CD4-positive, alpha-beta T cell (primary cell): Measurements from ENCODE around the gene DCLK1. TPM values are rescaled to one million over a fixed set of nuclear protein-coding genes. Genes with fewer than 3 reads are reported as not detected.

ENCODE experiments used
- ATAC-seq: fragments of 200-7000 bp; cut with Tn5 transposase; one replicate; pipeline ENCODE4 v1.10.0; 2022; ENCODE audit warnings: mild to moderate bottlenecking; ENCODE audit not compliant: poor library complexity
- CTCF ChIA-PET: fragments of 350-600 bp; sonication (Branson Sonifier 250); formaldehyde crosslinking; loops from one replicate; lab custom pipeline; 2021; ENCODE audit warnings: antibody characterized with exemption, inconsistent platforms; lab: Charles Lee
- POLR2A ChIA-PET: fragments of 350-600 bp; sonication (Branson Sonifier 250); formaldehyde crosslinking; loops from one replicate; lab custom pipeline; 2021; ENCODE audit warnings: antibody characterized with exemption, inconsistent platforms; lab: Charles Lee
- DNase-seq, 14 experiments: peaks; one replicate each; pipeline ENCODE4 v3.0.0-alpha.2; 2013 to 2020; ENCODE audit warnings: mixed read lengths in 2 of 14
- H3K27ac ChIP-seq, 2 donors: one replicate each; pipeline versions ENCODE4 v1.5.1 to v1.7.0; 2013; ENCODE audit warnings: low read length in 2 of 2, low read depth in 1 of 2, mild to moderate bottlenecking in 1 of 2
- H3K27me3 ChIP-seq, 2 experiments: 1 replicate in 1 of 2; 2 replicates in 1 of 2; pipeline versions ENCODE4 v1.6.1 to v1.7.0; 2013; ENCODE audit warnings: low read length in 2 of 2, control low read depth in 1 of 2, mild to moderate bottlenecking in 1 of 2, moderate library complexity in 1 of 2; ENCODE audit not compliant: insufficient read depth in 2 of 2, control insufficient read depth in 1 of 2
- H3K36me3 ChIP-seq: one replicate; pipeline ENCODE4 v1.6.1; 2013; ENCODE audit warnings: low read length, control low read depth; ENCODE audit not compliant: insufficient read depth
- H3K4me1 ChIP-seq: one replicate; pipeline ENCODE4 v1.6.1; 2013; ENCODE audit warnings: low read length, control low read depth; ENCODE audit not compliant: insufficient read depth
- H3K4me3 ChIP-seq: one replicate; pipeline ENCODE4 v1.5.1; 2013; ENCODE audit warnings: mild to moderate bottlenecking, low read length, moderate library complexity
- H3K9me3 ChIP-seq, 2 experiments: 1 replicate in 1 of 2; 2 replicates in 1 of 2; pipeline versions ENCODE4 v1.6.1 to v1.7.0; 2013; ENCODE audit warnings: low read length in 2 of 2, mild to moderate bottlenecking in 2 of 2, control low read depth in 1 of 2, moderate library complexity in 1 of 2; ENCODE audit not compliant: control insufficient read depth in 1 of 2, insufficient read depth in 1 of 2
- H3K27ac Mint-ChIP-seq: one replicate; pipeline ENCODE4 v1.8.0; 2020; ENCODE audit warnings: mixed read lengths
- H3K27me3 Mint-ChIP-seq: one replicate; pipeline ENCODE4 v1.8.0; 2021; ENCODE audit warnings: mixed read lengths
- H3K36me3 Mint-ChIP-seq: one replicate; pipeline ENCODE4 v1.8.0; 2021; ENCODE audit warnings: low read depth, mixed read lengths
- H3K4me1 Mint-ChIP-seq: one replicate; pipeline ENCODE4 v1.8.0; 2021; ENCODE audit warnings: low read depth, mixed read lengths
- H3K4me3 Mint-ChIP-seq: one replicate; pipeline ENCODE4 v1.8.0; 2020; ENCODE audit warnings: mild to moderate bottlenecking, mixed read lengths
- H3K9me3 Mint-ChIP-seq: one replicate; pipeline ENCODE4 v1.8.0; 2020; ENCODE audit warnings: mixed read lengths
- intact Hi-C, 2 experiments: fragments of 100-400 bp; cut with DNase I in 1 of 2; cut with micrococcal nuclease in 1 of 2; formaldehyde crosslinking; loops; one replicate each; pipeline versions ENCODE4 v1.15.1 to v1.9.0; 2023 to 2025; cut with DNase I, micrococcal nuclease
- total RNA-seq, 174 experiments: library from RNA in 2 of 174; stranded (reverse) in 2 of 174; gene quantifications; one replicate each; pipeline ENCODE4 v1.2.3 and lab custom pipeline; 2021 to 2026
- TF ChIP-seq, protein P1 (sequence below): fragments of 200-600 bp; IDR thresholded peaks from one replicate; pipeline ENCODE4 v1.8.0; 2022; ENCODE audit warnings: antibody characterized with exemption, mild to moderate bottlenecking

The DCLK1 gene
- total RNA-seq, 2 experiments from 2014 or later: not detected

- CTCF ChIA-PET: no interaction called here
- no peaks in the 10 kb centered on the region for H3K36me3 ChIP-seq
- no peaks in the 10 kb centered on the region for H3K4me1 Mint-ChIP-seq
- H3K4me3 Mint-ChIP-seq: no peak overlapping the region
- ATAC-seq (no peak), DNase-seq (peak in 6 of 14 experiments; percentile 5 to 35 (median 21))
- H3K27ac Mint-ChIP-seq: no peak overlapping the region
- H3K9me3 Mint-ChIP-seq: no peaks in the 10 kb centered on the region
- peaks cover 33% of the 10 kb centered on the region for H3K27me3 Mint-ChIP-seq
- TF ChIP-seq, protein P1, sequence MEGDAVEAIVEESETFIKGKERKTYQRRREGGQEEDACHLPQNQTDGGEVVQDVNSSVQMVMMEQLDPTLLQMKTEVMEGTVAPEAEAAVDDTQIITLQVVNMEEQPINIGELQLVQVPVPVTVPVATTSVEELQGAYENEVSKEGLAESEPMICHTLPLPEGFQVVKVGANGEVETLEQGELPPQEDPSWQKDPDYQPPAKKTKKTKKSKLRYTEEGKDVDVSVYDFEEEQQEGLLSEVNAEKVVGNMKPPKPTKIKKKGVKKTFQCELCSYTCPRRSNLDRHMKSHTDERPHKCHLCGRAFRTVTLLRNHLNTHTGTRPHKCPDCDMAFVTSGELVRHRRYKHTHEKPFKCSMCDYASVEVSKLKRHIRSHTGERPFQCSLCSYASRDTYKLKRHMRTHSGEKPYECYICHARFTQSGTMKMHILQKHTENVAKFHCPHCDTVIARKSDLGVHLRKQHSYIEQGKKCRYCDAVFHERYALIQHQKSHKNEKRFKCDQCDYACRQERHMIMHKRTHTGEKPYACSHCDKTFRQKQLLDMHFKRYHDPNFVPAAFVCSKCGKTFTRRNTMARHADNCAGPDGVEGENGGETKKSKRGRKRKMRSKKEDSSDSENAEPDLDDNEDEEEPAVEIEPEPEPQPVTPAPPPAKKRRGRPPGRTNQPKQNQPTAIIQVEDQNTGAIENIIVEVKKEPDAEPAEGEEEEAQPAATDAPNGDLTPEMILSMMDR: peak; percentile 41
- POLR2A ChIA-PET: no interaction called here
- no peak overlapping the region for H3K27ac ChIP-seq
- H3K9me3 ChIP-seq: peaks cover 0 to 9% of the 10 kb centered on the region in 2 experiments
- no peak overlapping the region for H3K4me3 ChIP-seq
- intact Hi-C loops: no loop called here
- H3K36me3 Mint-ChIP-seq: no peaks in the 10 kb centered on the region
- peaks cover 6% of the 10 kb centered on the region for H3K4me1 ChIP-seq
- H3K27me3 ChIP-seq: peaks cover 0 to 7% of the 10 kb centered on the region in 2 experiments
Measured at GRCh38 chr13:35720690-35721554, 410.3 kb downstream of the DCLK1 start.

GRCh38 chr13:35720290-35720689 lies 410.9 kb downstream of the DCLK1 start:
- H3K4me1 Mint-ChIP-seq: no peaks in the 10 kb centered on the region
- Histone ChIP-seq H3K9me3 (peaks cover 0 to 9% of the 10 kb centered on the region in 2 experiments), H3K4me3 (no peak overlapping the region), H3K4me1 (peaks cover 6% of the 10 kb centered on the region), H3K27ac (no peak overlapping the region), H3K27me3 (peaks cover 0 to 7% of the 10 kb centered on the region in 2 experiments), H3K36me3 (no peaks in the 10 kb centered on the region)
- intact Hi-C loops: no loop called here
- POLR2A ChIA-PET: no interaction called here
- no peak overlapping the region for H3K4me3 Mint-ChIP-seq
- ATAC-seq: no peak
- H3K36me3 Mint-ChIP-seq: no peaks in the 10 kb centered on the region
- peaks cover 33% of the 10 kb centered on the region for H3K27me3 Mint-ChIP-seq
- TF ChIP-seq, protein P1: no peak
- DNase-seq: no peak
- H3K27ac Mint-ChIP-seq: no peak overlapping the region
- CTCF ChIA-PET: no interaction called here
- H3K9me3 Mint-ChIP-seq: no peaks in the 10 kb centered on the region

Other genes starting within 250 kb of the DCLK1 start
- not detected for gene SOHLH2, start 83.2 kb upstream of the DCLK1 start, total RNA-seq
- gene CCDC169, start 166.4 kb upstream of the DCLK1 start, total RNA-seq: not detected
- 10 to 100 TPM; 22.0 to 22.9 TPM for gene SPART, start 215.0 kb upstream of the DCLK1 start, total RNA-seq